GM13976 (cell line): ENCODE data around the gene FADS1.

Experiments used
- DNase-seq: peaks from one replicate; pipeline ENCODE4 v3.0.0; 2012; ENCODE audit warnings: low spot score
- CTCF ChIP-seq: IDR thresholded peaks from 2 replicates; pipeline ENCODE4 v1.5.1; 2012; ENCODE audit warnings: borderline replicate concordance, mild to moderate bottlenecking; ENCODE audit not compliant: insufficient read depth; ENCODE audit errors: extremely low read depth, missing control alignments, control extremely low read depth
- in situ Hi-C: fragments of 300-500 bp; cut with MboI; formaldehyde crosslinking; loops from one replicate; pipeline ENCODE4 v1.12.0; 2022; ENCODE audit warnings: low sequenced_read_pairs, mixed read lengths, inconsistent platforms; ENCODE audit not compliant: unreplicated experiment

FADS1 gene

GRCh38 chr11:61814958-61815789 is 1.6 kb downstream of the FADS1 start:
- no peak for TF ChIP-seq CTCF
- peak; percentile 96 for DNase-seq
- in situ Hi-C loops: no loop called here

GRCh38 chr11:61814247-61814957 is 2.4 kb downstream of the FADS1 start:
- TF ChIP-seq CTCF: no peak
- no peak for DNase-seq
- in situ Hi-C loops: no loop called here

GRCh38 chr11:61812736-61813411 is 3.9 kb downstream of the FADS1 start:
- TF ChIP-seq CTCF: no peak
- in situ Hi-C loops: no loop called here
- no peak for DNase-seq

GRCh38 chr11:61811831-61812230 is 5.0 kb downstream of the FADS1 start:
- DNase-seq: no peak
- in situ Hi-C loops: no loop called here
- TF ChIP-seq CTCF: no peak

- TF ChIP-seq CTCF: no peak
- in situ Hi-C loops: no loop called here
- DNase-seq: no peak
Measured at GRCh38 chr11:61810671-61811175, 6.1 kb downstream of the FADS1 start.

- in situ Hi-C loops: no loop called here
- DNase-seq: no peak
- TF ChIP-seq CTCF: no peak
Measured at GRCh38 chr11:61806785-61807184, 10.0 kb downstream of the FADS1 start.
